Lung (tissue), 12 donors: Measurements from ENCODE around the gene EVI5L. TPM values are rescaled to one million over a fixed set of nuclear protein-coding genes. Genes with fewer than 3 reads are reported as not detected.

Experiments
- ATAC-seq: fragments of 200-7000 bp; cut with Tn5 transposase; one replicate; pipeline ENCODE4 v1.9.1; 2020; ENCODE audit warnings: moderate number of reproducible peaks; ENCODE audit not compliant: insufficient read depth, low FRiP score
- DNase-seq, 3 donors: peaks; one replicate each; pipeline ENCODE4 v3.0.0-alpha.2; 2013 to 2017
- H3K27ac ChIP-seq, 2 donors: one replicate each; pipeline ENCODE4 v1.5.1; 2013; ENCODE audit warnings: mild to moderate bottlenecking in 2 of 2, moderate library complexity in 2 of 2, control low read depth in 1 of 2, inconsistent platforms in 1 of 2, low read depth in 1 of 2, low read length in 1 of 2
- H3K27me3 ChIP-seq, 3 donors: one replicate each; pipeline ENCODE4 v1.5.1; 2013; ENCODE audit warnings: low read length in 2 of 3; ENCODE audit not compliant: control insufficient read depth in 3 of 3, insufficient read depth in 3 of 3
- H3K36me3 ChIP-seq, 4 donors: one replicate each; pipeline ENCODE4 v1.5.1; 2013; ENCODE audit warnings: low read length in 4 of 4, mild to moderate bottlenecking in 1 of 4, moderate library complexity in 1 of 4; ENCODE audit not compliant: control insufficient read depth in 4 of 4, insufficient read depth in 4 of 4
- H3K4me1 ChIP-seq, 5 donors: one replicate each; pipeline ENCODE4 v1.5.1; 2013; ENCODE audit warnings: low read length in 5 of 5, mild to moderate bottlenecking in 2 of 5, moderate library complexity in 1 of 5; ENCODE audit not compliant: control insufficient read depth in 5 of 5, insufficient read depth in 5 of 5
- H3K4me3 ChIP-seq: one replicate; pipeline ENCODE4 v1.5.1; 2013; ENCODE audit warnings: mild to moderate bottlenecking, control low read depth, moderate library complexity
- H3K9ac ChIP-seq, 2 donors: one replicate each; pipeline ENCODE4 v1.5.1; 2013; ENCODE audit warnings: low read length in 2 of 2, control low read depth in 1 of 2; ENCODE audit not compliant: insufficient read depth in 1 of 2
- H3K9me3 ChIP-seq, 4 donors: one replicate each; pipeline ENCODE4 v1.5.1; 2013; ENCODE audit warnings: low read length in 3 of 4, mild to moderate bottlenecking in 1 of 4, moderate library complexity in 1 of 4; ENCODE audit not compliant: control insufficient read depth in 4 of 4, insufficient read depth in 3 of 4
- CTCF ChIP-seq: IDR thresholded peaks from 2 replicates; pipeline ENCODE4 v1.5.1; 2012; ENCODE audit warnings: mild to moderate bottlenecking; ENCODE audit errors: control extremely low read depth, extremely low read depth
- WGBS, 2 donors: extraction: QIAGEN DNeasy Blood & Tissue Kit; methylation state at CpG; one replicate each; pipeline ENCODE4 v1.1.7; 2013; 5-methylcytosine and 5-hydroxymethylcytosine counted together
- polyA plus RNA-seq, 2 donors: library from polyadenylated mRNA; stranded (reverse); fragments of 200-250 nt; gene quantifications; one replicate each; pipeline ENCODE4 v1.2.1, GENCODE V29; 2013
- total RNA-seq, 2 donors: library from RNA; depleted of rRNA in 1 of 2; stranded (reverse); fragments of >200 nt in 1 of 2; gene quantifications; one replicate each; pipeline ENCODE4 v1.2.1, GENCODE V29; 2014 to 2021
- donor health status: control.
- donor health status: control.
- donor health status: Bipolar disorder and iron deficiency.
- donor health status: healthy.
- donor health status: DM: yes; HTN: yes; CAD: no.

EVI5L gene
- total and polyA plus RNA-seq, 4 donors = 10.7 to 18.6 (median 12.6) TPM

- peaks cover 9 to 55% (median 11%) of the 10 kb centered on the region in 4 donors for H3K36me3 ChIP-seq
- H3K9me3 ChIP-seq = peaks cover 0 to 18% (median 0%) of the 10 kb centered on the region in 4 donors
- H3K27me3 ChIP-seq = no peaks in the 10 kb centered on the region
- H3K27ac ChIP-seq = no peak overlapping the region
- ATAC-seq (no peak), DNase-seq (no peak)
- WGBS, 2 donors = 91 to 93% methylated on average over 19 of the region's 19 CpGs
- no peak for TF ChIP-seq CTCF
- no peak overlapping the region for H3K9ac ChIP-seq
- peaks cover 0 to 22% (median 6%) of the 10 kb centered on the region in 5 donors for H3K4me1 ChIP-seq
- H3K4me3 ChIP-seq = no peak overlapping the region
Measured at GRCh38 chr19:7908742-7909461, 78.9 kb downstream of the EVI5L start.

GRCh38 chr19:7909471-7910067, 79.6 kb downstream of the EVI5L start:
- Histone ChIP-seq H3K36me3 (peaks cover 9 to 55% (median 11%) of the 10 kb centered on the region in 4 donors), H3K9me3 (peaks cover 0 to 20% (median 0%) of the 10 kb centered on the region in 4 donors), H3K27me3 (peaks cover 0 to 2% (median 1%) of the 10 kb centered on the region in 3 donors), H3K9ac (no peak overlapping the region), H3K4me3 (no peak overlapping the region), H3K27ac (no peak overlapping the region), H3K4me1 (peaks cover 0 to 21% (median 6%) of the 10 kb centered on the region in 5 donors)
- DNase-seq (no peak), ATAC-seq (no peak)
- WGBS, 2 donors = 96 to 98% methylated on average over 21 of the region's 21 CpGs
- TF ChIP-seq CTCF = no peak

- peaks cover 0 to 11% (median 8%) of the 10 kb centered on the region in 3 donors for H3K27me3 ChIP-seq
- H3K27ac ChIP-seq = no peak overlapping the region
- no peak for DNase-seq
- 94% methylated on average over 54 of the region's 54 CpGs for WGBS, 2 donors
- H3K9me3 ChIP-seq = peaks cover 0 to 22% (median 0%) of the 10 kb centered on the region in 4 donors
- TF ChIP-seq CTCF = no peak
- no peak overlapping the region for H3K9ac ChIP-seq
- no peak for ATAC-seq
- H3K4me3 ChIP-seq = no peak overlapping the region
- peaks cover 0 to 14% (median 0%) of the 10 kb centered on the region in 5 donors for H3K4me1 ChIP-seq
- H3K36me3 ChIP-seq = peaks cover 9 to 55% (median 11%) of the 10 kb centered on the region in 4 donors
Measured at GRCh38 chr19:7910321-7911161, 80.5 kb downstream of the EVI5L start.
